MM.1S (cell line): ENCODE measurements around the gene HSPG2.

Source experiments
- DNase-seq: peaks from one replicate; pipeline ENCODE4 v3.0.0-alpha.2; 2015
- H2AFZ ChIP-seq: fragments of 300-600 bp; sonication (generic); 2 replicates; pipeline ENCODE4 v1.6.0; 2016; ENCODE audit warnings: antibody characterized with exemption, low read length
- H3F3A ChIP-seq: fragments of 300-600 bp; sonication (generic); 2 replicates; pipeline ENCODE4 v1.6.1; 2016; ENCODE audit warnings: mild to moderate bottlenecking, antibody characterized with exemption, low read length, moderate library complexity, mixed read lengths; ENCODE audit not compliant: insufficient read depth
- H3K27ac ChIP-seq: fragments of 300-600 bp; sonication (generic); 2 replicates; pipeline ENCODE4 v1.5.1; 2016; ENCODE audit warnings: mild to moderate bottlenecking, low read length
- H3K27me3 ChIP-seq: fragments of 300-600 bp; sonication (generic); replicated peaks from 2 replicates; pipeline ENCODE4 v1.6.0; 2016; ENCODE audit warnings: low read length; ENCODE audit not compliant: insufficient read depth
- H3K36me3 ChIP-seq: fragments of 300-600 bp; sonication (generic); replicated peaks from 2 replicates; pipeline ENCODE4 v1.6.1; 2016; ENCODE audit warnings: mild to moderate bottlenecking, low read length, mixed read lengths; ENCODE audit not compliant: insufficient read depth
- H3K4me1 ChIP-seq: fragments of 300-600 bp; sonication (generic); 2 replicates; pipeline ENCODE4 v1.6.1; 2016; ENCODE audit warnings: low read length, mixed read lengths
- H3K4me2 ChIP-seq: fragments of 300-600 bp; sonication (generic); 2 replicates; pipeline ENCODE4 v1.6.0; 2016; ENCODE audit warnings: low read depth, low read length
- H3K4me3 ChIP-seq: fragments of 300-600 bp; sonication (generic); 2 replicates; pipeline ENCODE4 v1.5.1; 2016; ENCODE audit warnings: low read length, mixed read lengths
- H3K79me2 ChIP-seq: fragments of 300-600 bp; sonication (generic); 2 replicates; pipeline ENCODE4 v1.6.1; 2016; ENCODE audit warnings: mixed run types, low read length, mixed read lengths
- H3K9ac ChIP-seq: fragments of 300-600 bp; sonication (generic); 2 replicates; pipeline ENCODE4 v1.6.1; 2016; ENCODE audit warnings: low read length, mixed read lengths
- H3K9me2 ChIP-seq: fragments of 300-600 bp; sonication (generic); replicated peaks from 2 replicates; pipeline ENCODE4 v1.6.1; 2016; ENCODE audit warnings: mild to moderate bottlenecking, low read length, mixed read lengths; ENCODE audit not compliant: insufficient read depth
- H3K9me3 ChIP-seq: fragments of 300-600 bp; sonication (generic); replicated peaks from 2 replicates; pipeline ENCODE4 v1.6.1; 2016; ENCODE audit warnings: mild to moderate bottlenecking, low read length, mixed read lengths; ENCODE audit not compliant: insufficient read depth
- H4K20me1 ChIP-seq: fragments of 300-600 bp; sonication (generic); 2 replicates; pipeline ENCODE4 v1.6.1; 2016; ENCODE audit warnings: mild to moderate bottlenecking, low read length, moderate library complexity, mixed read lengths; ENCODE audit not compliant: insufficient read depth
- CTCF ChIP-seq: fragments of 300-600 bp; sonication (generic); IDR thresholded peaks from 2 replicates; pipeline ENCODE4 v1.5.1; 2016; ENCODE audit warnings: antibody characterized with exemption, low read length, mixed read lengths
- EZH2 ChIP-seq: fragments of 300-600 bp; sonication (generic); optimal IDR thresholded peaks from 2 replicates; pipeline ENCODE3; 2017; ENCODE audit warnings: low read depth, mild to moderate bottlenecking, antibody characterized with exemption, low read length, mixed read lengths
- EZH2phosphoT487 ChIP-seq: fragments of 300-600 bp; sonication (generic); IDR thresholded peaks from 2 replicates; pipeline ENCODE4 v1.6.1; 2018; ENCODE audit warnings: antibody characterized with exemption, low read length

The HSPG2 gene

GRCh38 chr1:21855257-21856096, 81.6 kb downstream of the HSPG2 start:
- Histone ChIP-seq H3K9me2 (no peaks in the 10 kb centered on the region), H3K27ac (no peak overlapping the region), H3F3A (no peaks in the 10 kb centered on the region), H4K20me1 (no peaks in the 10 kb centered on the region), H3K4me2 (no peak overlapping the region), H3K4me3 (no peak overlapping the region), H2AFZ (no peak overlapping the region), H3K9me3 (no peaks in the 10 kb centered on the region), H3K4me1 (no peaks in the 10 kb centered on the region), H3K9ac (no peak overlapping the region), H3K79me2 (no peaks in the 10 kb centered on the region), H3K36me3 (no peaks in the 10 kb centered on the region), H3K27me3 (no peaks in the 10 kb centered on the region)
- DNase-seq = no peak
- no peak for TF ChIP-seq CTCF
- TF ChIP-seq EZH2 = no peak
- no peak for TF ChIP-seq EZH2phosphoT487

- no peak overlapping the region for H3K4me3 ChIP-seq
- no peaks in the 10 kb centered on the region for H3K9me3 ChIP-seq
- H3K9ac ChIP-seq = no peak overlapping the region
- no peaks in the 10 kb centered on the region for H3K4me1 ChIP-seq
- H4K20me1 ChIP-seq = no peaks in the 10 kb centered on the region
- no peak overlapping the region for H3K4me2 ChIP-seq
- H3F3A ChIP-seq = no peaks in the 10 kb centered on the region
- H3K79me2 ChIP-seq = no peaks in the 10 kb centered on the region
- no peak overlapping the region for H3K27ac ChIP-seq
- TF ChIP-seq EZH2phosphoT487 (no peak), EZH2 (no peak), CTCF (no peak)
- no peak for DNase-seq
- H3K9me2 ChIP-seq = no peaks in the 10 kb centered on the region
- H3K36me3 ChIP-seq = no peaks in the 10 kb centered on the region
- H2AFZ ChIP-seq = no peak overlapping the region
- H3K27me3 ChIP-seq = no peaks in the 10 kb centered on the region
Measured at GRCh38 chr1:21854751-21855131, 82.4 kb downstream of the HSPG2 start.

- Histone ChIP-seq H2AFZ (no peak overlapping the region), H3K9me3 (no peaks in the 10 kb centered on the region), H3K9me2 (no peaks in the 10 kb centered on the region), H4K20me1 (no peaks in the 10 kb centered on the region), H3K4me3 (no peak overlapping the region), H3K9ac (no peak overlapping the region), H3K4me1 (no peaks in the 10 kb centered on the region), H3K27me3 (no peaks in the 10 kb centered on the region), H3K4me2 (no peak overlapping the region), H3K79me2 (no peaks in the 10 kb centered on the region), H3K27ac (no peak overlapping the region), H3K36me3 (no peaks in the 10 kb centered on the region), H3F3A (no peaks in the 10 kb centered on the region)
- no peak for DNase-seq
- TF ChIP-seq EZH2phosphoT487 (no peak), CTCF (no peak), EZH2 (no peak)
Measured at GRCh38 chr1:21854090-21854750, 82.9 kb downstream of the HSPG2 start.
